ENCODE results near the gene PCED1A.
"Not testable (repeated sequence)": the region's sequence is repeated elsewhere in the genome, so short reads cannot be mapped to it uniquely, and the experiment has no call there.

GRCh38 chr20:2807929-2808328, 32.5 kb downstream of the PCED1A start:
- TF ChIP-seq, protein P1, sequence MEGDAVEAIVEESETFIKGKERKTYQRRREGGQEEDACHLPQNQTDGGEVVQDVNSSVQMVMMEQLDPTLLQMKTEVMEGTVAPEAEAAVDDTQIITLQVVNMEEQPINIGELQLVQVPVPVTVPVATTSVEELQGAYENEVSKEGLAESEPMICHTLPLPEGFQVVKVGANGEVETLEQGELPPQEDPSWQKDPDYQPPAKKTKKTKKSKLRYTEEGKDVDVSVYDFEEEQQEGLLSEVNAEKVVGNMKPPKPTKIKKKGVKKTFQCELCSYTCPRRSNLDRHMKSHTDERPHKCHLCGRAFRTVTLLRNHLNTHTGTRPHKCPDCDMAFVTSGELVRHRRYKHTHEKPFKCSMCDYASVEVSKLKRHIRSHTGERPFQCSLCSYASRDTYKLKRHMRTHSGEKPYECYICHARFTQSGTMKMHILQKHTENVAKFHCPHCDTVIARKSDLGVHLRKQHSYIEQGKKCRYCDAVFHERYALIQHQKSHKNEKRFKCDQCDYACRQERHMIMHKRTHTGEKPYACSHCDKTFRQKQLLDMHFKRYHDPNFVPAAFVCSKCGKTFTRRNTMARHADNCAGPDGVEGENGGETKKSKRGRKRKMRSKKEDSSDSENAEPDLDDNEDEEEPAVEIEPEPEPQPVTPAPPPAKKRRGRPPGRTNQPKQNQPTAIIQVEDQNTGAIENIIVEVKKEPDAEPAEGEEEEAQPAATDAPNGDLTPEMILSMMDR (IDR thresholded peaks at IDR 0.05; ENCODE audit: low read depth, low read length, missing input control): not testable (repeated sequence)
- not testable (repeated sequence) for TF ChIP-seq GABPA (IDR thresholded peaks at IDR 0.05 in 1 of 2, conservative IDR thresholded peaks at IDR 0.05 in 1 of 2); ATF3 (IDR thresholded peaks at IDR 0.05); HNF4G (IDR thresholded peaks at IDR 0.05); JUND (IDR thresholded peaks at IDR 0.05); RAD21 (IDR thresholded peaks at IDR 0.05); YY1 (IDR thresholded peaks at IDR 0.05); REST (IDR thresholded peaks at IDR 0.05); TAF1 (conservative IDR thresholded peaks at IDR 0.05)
- TF ChIP-seq, protein P2, sequence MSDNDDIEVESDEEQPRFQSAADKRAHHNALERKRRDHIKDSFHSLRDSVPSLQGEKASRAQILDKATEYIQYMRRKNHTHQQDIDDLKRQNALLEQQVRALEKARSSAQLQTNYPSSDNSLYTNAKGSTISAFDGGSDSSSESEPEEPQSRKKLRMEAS (IDR thresholded peaks at IDR 0.05): not testable (repeated sequence)

All from liver (tissue), 3 donors.